ENCODE measurements around the gene MAPK6. TPM values are rescaled to one million over a fixed set of nuclear protein-coding genes. Genes with fewer than 3 reads are reported as not detected.
"Not testable (repeated sequence)": the region's sequence is repeated elsewhere in the genome, so short reads cannot be mapped to it uniquely, and the experiment has no call there.

The MAPK6 gene
- total RNA-seq, 4 donors from 2014 or later = 30.3 to 69.4 (median 42.0) TPM

DNA sequence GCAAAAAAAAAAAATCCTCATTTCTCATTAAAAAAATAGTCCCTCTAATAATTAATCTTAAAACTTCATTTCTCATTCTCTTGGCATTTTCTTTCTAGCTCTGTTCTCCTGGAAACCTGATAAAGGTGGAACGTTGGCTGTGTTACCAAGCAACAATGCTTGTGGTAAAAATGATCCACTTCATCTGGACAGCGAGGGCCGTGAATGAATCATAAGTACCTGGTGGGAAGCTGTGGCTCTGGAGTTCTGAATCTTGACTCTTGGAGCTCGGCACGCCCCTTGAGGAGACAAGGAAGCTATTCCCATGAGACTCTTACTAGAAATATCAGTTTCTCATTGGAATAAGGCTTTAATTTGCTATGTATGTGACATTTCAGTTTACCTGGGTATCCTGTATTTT is 61.0 kb downstream of the MAPK6 start:
- Histone ChIP-seq H3K4me3 (no peak overlapping the region), H3K36me3 (no peaks in the 10 kb centered on the region), H3K9me3 (no peaks in the 10 kb centered on the region), H3K27ac (no peak overlapping the region), H3K27me3 (no peaks in the 10 kb centered on the region), H3K4me1 (peaks cover 0 to 40% (median 10%) of the 10 kb centered on the region in 4 donors)
- DNase-seq = no peak
- in situ Hi-C loops (cut with MboI; ENCODE audit: low pct_ligation_motif_present in 1 of 4, low pct_unique_long_range_greater_than_20kb in 1 of 4, low sequenced_read_pairs in 3 of 4) (no loop called here), intact Hi-C loops (cut with DNase I; ENCODE audit: low total_unique reads) (no loop called here)
- 76 to 89% methylated on average over 2 to 5 of the region's 5 CpGs for WGBS, 2 donors (ENCODE audit: low coverage in 1 of 2)
- TF ChIP-seq, protein P1, sequence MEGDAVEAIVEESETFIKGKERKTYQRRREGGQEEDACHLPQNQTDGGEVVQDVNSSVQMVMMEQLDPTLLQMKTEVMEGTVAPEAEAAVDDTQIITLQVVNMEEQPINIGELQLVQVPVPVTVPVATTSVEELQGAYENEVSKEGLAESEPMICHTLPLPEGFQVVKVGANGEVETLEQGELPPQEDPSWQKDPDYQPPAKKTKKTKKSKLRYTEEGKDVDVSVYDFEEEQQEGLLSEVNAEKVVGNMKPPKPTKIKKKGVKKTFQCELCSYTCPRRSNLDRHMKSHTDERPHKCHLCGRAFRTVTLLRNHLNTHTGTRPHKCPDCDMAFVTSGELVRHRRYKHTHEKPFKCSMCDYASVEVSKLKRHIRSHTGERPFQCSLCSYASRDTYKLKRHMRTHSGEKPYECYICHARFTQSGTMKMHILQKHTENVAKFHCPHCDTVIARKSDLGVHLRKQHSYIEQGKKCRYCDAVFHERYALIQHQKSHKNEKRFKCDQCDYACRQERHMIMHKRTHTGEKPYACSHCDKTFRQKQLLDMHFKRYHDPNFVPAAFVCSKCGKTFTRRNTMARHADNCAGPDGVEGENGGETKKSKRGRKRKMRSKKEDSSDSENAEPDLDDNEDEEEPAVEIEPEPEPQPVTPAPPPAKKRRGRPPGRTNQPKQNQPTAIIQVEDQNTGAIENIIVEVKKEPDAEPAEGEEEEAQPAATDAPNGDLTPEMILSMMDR (IDR thresholded peaks at IDR 0.05) = no peak
- TF ChIP-seq POLR2A (IDR thresholded peaks at IDR 0.05) (no peak), EP300 (IDR thresholded peaks at IDR 0.05; ENCODE audit: low read depth) (no peak), POLR2AphosphoS5 (IDR thresholded peaks at IDR 0.05) (no peak)

DNA sequence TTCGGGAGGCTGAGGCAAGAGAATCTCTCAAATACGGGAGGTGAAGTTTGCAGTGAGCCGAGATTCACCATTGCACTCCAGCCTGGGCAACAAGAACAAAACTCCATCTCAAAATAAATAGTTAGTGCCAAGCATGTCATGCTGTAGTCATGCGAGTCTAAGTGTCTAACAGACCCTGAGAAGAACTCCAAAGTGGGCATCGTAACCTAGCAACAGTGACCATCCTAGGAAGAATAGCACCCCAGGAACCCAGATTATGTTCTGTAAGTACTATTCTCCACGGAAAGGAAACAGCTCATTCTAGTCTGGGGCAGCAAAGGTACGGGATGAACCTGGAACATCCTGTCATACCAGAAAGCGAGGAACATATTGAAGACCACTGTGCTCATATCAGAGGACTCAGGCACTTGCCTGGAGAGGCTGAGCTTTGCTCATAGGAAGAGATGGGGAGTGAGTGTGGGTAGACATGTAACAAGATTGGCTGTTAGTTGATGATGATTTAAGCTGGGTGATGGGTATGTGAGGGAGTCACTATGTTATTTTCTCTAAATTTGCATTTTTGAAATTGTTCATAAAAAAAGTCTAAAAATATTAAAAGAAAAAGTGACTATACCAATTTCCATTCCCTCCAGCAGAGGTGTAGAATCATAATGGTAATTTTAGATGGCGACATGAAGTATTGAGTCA is 61.8 kb downstream of the MAPK6 start:
- Histone ChIP-seq H3K9me3 (peaks cover 0 to under 1% of the 10 kb centered on the region in 2 donors), H3K36me3 (no peaks in the 10 kb centered on the region), H3K27ac (no peak overlapping the region), H3K4me1 (peaks cover 0 to 40% (median 10%) of the 10 kb centered on the region in 4 donors), H3K4me3 (no peak overlapping the region), H3K27me3 (no peaks in the 10 kb centered on the region)
- in situ Hi-C loops (cut with MboI; ENCODE audit: low pct_ligation_motif_present in 1 of 4, low pct_unique_long_range_greater_than_20kb in 1 of 4, low sequenced_read_pairs in 3 of 4) = no loop called here
- 87 to 98% methylated on average over 2 to 9 of the region's 9 CpGs for WGBS, 2 donors (ENCODE audit: low coverage in 1 of 2)
- TF ChIP-seq POLR2A (IDR thresholded peaks at IDR 0.05) (no peak), EP300 (IDR thresholded peaks at IDR 0.05; ENCODE audit: low read depth) (no peak), POLR2AphosphoS5 (IDR thresholded peaks at IDR 0.05) (no peak)
- TF ChIP-seq, protein P1 (IDR thresholded peaks at IDR 0.05) = no peak
- no peak for DNase-seq
- intact Hi-C loops (cut with DNase I; ENCODE audit: low total_unique reads) = no loop called here

DNA sequence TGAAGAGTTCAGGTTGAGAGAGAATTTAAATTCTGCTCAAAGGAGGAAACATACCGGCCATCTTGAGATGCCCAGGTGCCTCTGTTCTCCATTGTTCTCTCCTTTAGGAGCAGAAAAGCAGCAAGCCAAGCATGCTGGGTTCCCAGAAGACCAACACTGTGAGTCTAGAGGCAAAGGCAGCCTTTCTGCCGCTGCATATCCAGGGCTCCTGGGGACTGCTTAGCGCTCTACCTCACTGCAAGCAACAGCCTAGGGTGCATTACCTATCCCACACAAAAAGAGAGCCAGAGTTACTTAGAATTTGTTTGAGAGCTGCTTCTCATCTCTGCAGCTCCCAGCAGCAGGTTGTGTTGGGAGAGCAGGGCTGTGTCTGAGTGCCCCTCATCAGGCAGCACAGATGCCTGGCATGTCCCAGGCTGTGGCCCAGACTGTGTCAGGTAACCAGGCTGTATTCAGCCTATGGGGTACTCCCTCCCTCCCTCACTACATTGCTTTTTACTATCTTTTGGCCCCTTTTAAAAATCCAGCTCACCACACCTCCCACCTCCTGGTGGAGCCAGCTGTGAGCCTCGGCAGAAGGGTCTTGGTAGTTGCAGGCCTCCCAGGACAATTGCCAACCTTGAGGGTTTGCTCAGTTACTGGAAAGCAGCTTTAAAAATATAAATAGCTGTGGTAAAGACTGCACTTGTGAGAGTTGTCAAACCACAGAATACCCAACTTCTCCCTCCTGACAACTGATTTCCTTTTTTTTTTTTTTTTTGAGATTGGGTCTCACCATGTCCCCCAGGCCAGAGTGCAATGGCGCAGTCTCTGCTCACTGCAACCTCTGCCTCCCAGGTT is 63.4 kb downstream of the MAPK6 start:
- intact Hi-C loops (cut with DNase I; ENCODE audit: low total_unique reads) = no loop called here
- no peak for DNase-seq
- WGBS, 2 donors (ENCODE audit: low coverage in 1 of 2) = 82 to 88% methylated on average over 2 to 5 of the region's 5 CpGs
- Histone ChIP-seq H3K9me3 (peaks cover 9 to 12% of the 10 kb centered on the region in 2 donors), H3K36me3 (no peaks in the 10 kb centered on the region), H3K27ac (no peak overlapping the region), H3K4me1 (peaks cover 0 to 27% (median 4%) of the 10 kb centered on the region in 4 donors), H3K4me3 (no peak overlapping the region), H3K27me3 (no peaks in the 10 kb centered on the region)
- TF ChIP-seq EP300 (IDR thresholded peaks at IDR 0.05; ENCODE audit: low read depth) (no peak), POLR2AphosphoS5 (IDR thresholded peaks at IDR 0.05) (no peak), POLR2A (IDR thresholded peaks at IDR 0.05) (no peak)
- TF ChIP-seq, protein P1 (IDR thresholded peaks at IDR 0.05) = no peak
- in situ Hi-C loops (cut with MboI; ENCODE audit: low pct_ligation_motif_present in 1 of 4, low pct_unique_long_range_greater_than_20kb in 1 of 4, low sequenced_read_pairs in 3 of 4) = no loop called here

DNA sequence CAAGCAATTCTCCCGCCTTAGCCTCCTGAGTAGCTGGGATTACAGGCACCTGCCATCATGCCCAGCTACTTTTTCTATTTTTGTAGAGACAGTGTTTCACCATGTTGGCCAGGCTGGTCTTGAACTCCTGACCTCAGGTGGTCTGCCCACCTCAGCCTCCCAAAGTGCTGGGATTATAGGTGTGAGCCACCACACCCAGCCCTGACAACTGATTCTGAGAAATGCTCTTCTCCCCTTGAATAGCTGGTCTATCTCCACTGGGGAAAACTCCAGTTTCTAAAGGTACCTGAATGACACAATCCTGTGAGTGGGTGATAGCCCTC is 64.0 kb downstream of the MAPK6 start:
- 92 to 100% methylated on average over 1 of the region's 1 CpG for WGBS, 2 donors (ENCODE audit: low coverage in 1 of 2)
- H3K36me3 ChIP-seq; intact Hi-C loops (cut with DNase I; ENCODE audit: low total_unique reads); H3K4me3 ChIP-seq; H3K27ac ChIP-seq; DNase-seq; H3K27me3 ChIP-seq; in situ Hi-C loops (cut with MboI; ENCODE audit: low pct_ligation_motif_present in 1 of 4, low pct_unique_long_range_greater_than_20kb in 1 of 4, low sequenced_read_pairs in 3 of 4): not testable (repeated sequence)
- H3K9me3 ChIP-seq = peaks cover 9 to 12% of the 10 kb centered on the region in 2 donors
- peaks cover 0 to 21% (median 3%) of the 10 kb centered on the region in 4 donors for H3K4me1 ChIP-seq

Measured in transverse colon (tissue), 4 donors.